Memory B cell (primary cell): ENCODE data around the gene CELSR3.

ENCODE experiments used
- ATAC-seq: fragments of 150-1000 bp; cut with Tn5 transposase; 2 replicates; pipeline ENCODE4 v1.10.0; 2021; ENCODE audit warnings: low read depth, mild to moderate bottlenecking, moderate library complexity
- DNase-seq, 2 donors: peaks; one replicate each; pipeline ENCODE4 v3.0.0; 2022; ENCODE audit warnings: low spot score in 2 of 2
- H3K27ac Mint-ChIP-seq: one replicate; pipeline ENCODE4 v1.8.0; 2022; ENCODE audit warnings: mild to moderate bottlenecking, moderate library complexity, mixed read lengths
- H3K27me3 Mint-ChIP-seq: one replicate; pipeline ENCODE4 v1.8.0; 2022; ENCODE audit warnings: mixed read lengths
- H3K36me3 Mint-ChIP-seq: one replicate; pipeline ENCODE4 v1.8.0; 2022; ENCODE audit warnings: mild to moderate bottlenecking, mixed read lengths
- H3K4me1 Mint-ChIP-seq: one replicate; pipeline ENCODE4 v1.8.0; 2022; ENCODE audit warnings: mixed read lengths
- H3K4me3 Mint-ChIP-seq: one replicate; pipeline ENCODE4 v1.8.0; 2022; ENCODE audit warnings: mild to moderate bottlenecking, moderate library complexity, mixed read lengths
- H3K9me3 Mint-ChIP-seq: one replicate; pipeline ENCODE4 v1.8.0; 2022; ENCODE audit warnings: mixed read lengths

The CELSR3 gene

GRCh38 chr3:48692551-48692950 is 29.9 kb upstream of the CELSR3 start:
- no peaks in the 10 kb centered on the region for H3K27me3 Mint-ChIP-seq

GRCh38 chr3:48690846-48691458 is 28.3 kb upstream of the CELSR3 start:
- H3K36me3 Mint-ChIP-seq: peaks cover 24% of the 10 kb centered on the region
- ATAC-seq: no peak
- no peak for DNase-seq
- H3K27ac Mint-ChIP-seq: peak overlapping the region; percentile 11
- H3K4me1 Mint-ChIP-seq: peaks cover 4% of the 10 kb centered on the region
- H3K9me3 Mint-ChIP-seq: no peaks in the 10 kb centered on the region
- no peaks in the 10 kb centered on the region for H3K27me3 Mint-ChIP-seq
- H3K4me3 Mint-ChIP-seq: no peak overlapping the region

More at GRCh38 chr3:48692551-48692950, 29.9 kb upstream of the CELSR3 start:
- ATAC-seq (no peak), DNase-seq (no peak)
- H3K36me3 Mint-ChIP-seq: peaks cover 24% of the 10 kb centered on the region
- H3K9me3 Mint-ChIP-seq: no peaks in the 10 kb centered on the region
- no peak overlapping the region for H3K4me3 Mint-ChIP-seq
- H3K4me1 Mint-ChIP-seq: peaks cover 3% of the 10 kb centered on the region
- H3K27ac Mint-ChIP-seq: no peak overlapping the region

- Mint-ChIP-seq H3K27ac (no peak overlapping the region), H3K9me3 (no peaks in the 10 kb centered on the region), H3K4me1 (peaks cover 11% of the 10 kb centered on the region), H3K36me3 (peaks cover 20% of the 10 kb centered on the region), H3K4me3 (no peak overlapping the region), H3K27me3 (no peaks in the 10 kb centered on the region)
- DNase-seq (no peak), ATAC-seq (no peak)
These were observed 26.7 kb upstream of the CELSR3 start for GRCh38 chr3:48689384-48689783.

GRCh38 chr3:48688737-48689075 is 26.0 kb upstream of the CELSR3 start:
- H3K27ac Mint-ChIP-seq: no peak overlapping the region

GRCh38 chr3:48688032-48688736 is 25.5 kb upstream of the CELSR3 start:
- no peaks in the 10 kb centered on the region for H3K27me3 Mint-ChIP-seq
- H3K27ac Mint-ChIP-seq: no peak overlapping the region
- H3K4me1 Mint-ChIP-seq: peaks cover 17% of the 10 kb centered on the region
- DNase-seq (no peak), ATAC-seq (no peak)
- peaks cover 19% of the 10 kb centered on the region for H3K36me3 Mint-ChIP-seq
- H3K9me3 Mint-ChIP-seq: no peaks in the 10 kb centered on the region
- H3K4me3 Mint-ChIP-seq: no peak overlapping the region

More at GRCh38 chr3:48688737-48689075, 26.0 kb upstream of the CELSR3 start:
- H3K4me3 Mint-ChIP-seq: no peak overlapping the region
- H3K4me1 Mint-ChIP-seq: peaks cover 15% of the 10 kb centered on the region
- no peak for ATAC-seq
- H3K36me3 Mint-ChIP-seq: peaks cover 20% of the 10 kb centered on the region
- no peak for DNase-seq
- H3K27me3 Mint-ChIP-seq: no peaks in the 10 kb centered on the region
- no peaks in the 10 kb centered on the region for H3K9me3 Mint-ChIP-seq

- Mint-ChIP-seq H3K4me3 (no peak overlapping the region), H3K27me3 (no peaks in the 10 kb centered on the region), H3K36me3 (peaks cover 18% of the 10 kb centered on the region), H3K4me1 (peaks cover 17% of the 10 kb centered on the region), H3K9me3 (no peaks in the 10 kb centered on the region), H3K27ac (no peak overlapping the region)
- DNase-seq (no peak), ATAC-seq (no peak)
These were observed 24.6 kb upstream of the CELSR3 start for GRCh38 chr3:48687220-48687678.

GRCh38 chr3:48686538-48687219 is 24.0 kb upstream of the CELSR3 start:
- H3K27me3 Mint-ChIP-seq: no peaks in the 10 kb centered on the region
- peaks cover 21% of the 10 kb centered on the region for H3K36me3 Mint-ChIP-seq
- H3K27ac Mint-ChIP-seq: peak overlapping the region; percentile 89
- no peaks in the 10 kb centered on the region for H3K9me3 Mint-ChIP-seq
- H3K4me3 Mint-ChIP-seq: peak overlapping the region; percentile 96
- H3K4me1 Mint-ChIP-seq: peaks cover 17% of the 10 kb centered on the region
- no peak for DNase-seq
- ATAC-seq: no peak

- Mint-ChIP-seq H3K9me3 (no peaks in the 10 kb centered on the region), H3K27ac (peak within 1 kb of the TSS; percentile 89), H3K27me3 (no peaks in the 10 kb centered on the region), H3K4me3 (peak within 1 kb of the TSS; percentile 96), H3K36me3 (peaks cover 19% of the 10 kb centered on the region), H3K4me1 (peaks cover 19% of the 10 kb centered on the region)
- ATAC-seq (peak; percentile 85), DNase-seq (peak; percentile 91 to 95)
These were observed 23.2 kb upstream of the CELSR3 start, which contains the start of gene NCKIPSD for GRCh38 chr3:48685603-48686511. Gene NCKIPSD (minus strand): TSS chr3:48685915. CDS start chr3:48685807, 108 bp downstream.

GRCh38 chr3:48685293-48685602 is 22.6 kb upstream of the CELSR3 start:
- Mint-ChIP-seq H3K4me3 (peak overlapping the region; percentile 96), H3K27ac (peak overlapping the region; percentile 89), H3K36me3 (peaks cover 21% of the 10 kb centered on the region), H3K4me1 (peaks cover 25% of the 10 kb centered on the region), H3K9me3 (no peaks in the 10 kb centered on the region), H3K27me3 (no peaks in the 10 kb centered on the region)
- ATAC-seq (peak; percentile 0), DNase-seq (no peak)

- ATAC-seq: no peak
- Mint-ChIP-seq H3K9me3 (no peaks in the 10 kb centered on the region), H3K27me3 (no peaks in the 10 kb centered on the region), H3K27ac (peak overlapping the region; percentile 89), H3K36me3 (peaks cover 19% of the 10 kb centered on the region), H3K4me3 (peak overlapping the region; percentile 96), H3K4me1 (peaks cover 30% of the 10 kb centered on the region)
- DNase-seq: no peak
These were observed 21.9 kb upstream of the CELSR3 start for GRCh38 chr3:48684480-48685143.

- DNase-seq: no peak
- no peak overlapping the region for H3K27ac Mint-ChIP-seq
- ATAC-seq: no peak
- H3K36me3 Mint-ChIP-seq: peaks cover 18% of the 10 kb centered on the region
- peaks cover 33% of the 10 kb centered on the region for H3K4me1 Mint-ChIP-seq
- H3K27me3 Mint-ChIP-seq: no peaks in the 10 kb centered on the region
- H3K4me3 Mint-ChIP-seq: peak overlapping the region; percentile 16
- no peaks in the 10 kb centered on the region for H3K9me3 Mint-ChIP-seq
These were observed 21.3 kb upstream of the CELSR3 start for GRCh38 chr3:48684054-48684349.

GRCh38 chr3:48682786-48683185 is 20.1 kb upstream of the CELSR3 start:
- Mint-ChIP-seq H3K9me3 (no peaks in the 10 kb centered on the region), H3K36me3 (peaks cover 15% of the 10 kb centered on the region), H3K4me3 (no peak overlapping the region), H3K4me1 (peaks cover 33% of the 10 kb centered on the region), H3K27ac (no peak overlapping the region), H3K27me3 (no peaks in the 10 kb centered on the region)
- DNase-seq: no peak
- ATAC-seq: no peak

GRCh38 chr3:48681974-48682610 is 19.4 kb upstream of the CELSR3 start:
- Mint-ChIP-seq H3K27me3 (no peaks in the 10 kb centered on the region), H3K9me3 (no peaks in the 10 kb centered on the region), H3K27ac (no peak overlapping the region), H3K36me3 (peaks cover 19% of the 10 kb centered on the region), H3K4me3 (no peak overlapping the region), H3K4me1 (peaks cover 33% of the 10 kb centered on the region)
- DNase-seq: no peak
- ATAC-seq: no peak
